Endothelial cell of hepatic sinusoid (primary cell): ENCODE data around the gene RANBP3.
"Not testable (repeated sequence)": the region's sequence is repeated elsewhere in the genome, so short reads cannot be mapped to it uniquely, and the experiment has no call there.

Experiments
- in situ Hi-C: cut with HindIII; loops from 2 replicates; pipeline ENCODE4 v1.10.0; 2017; ENCODE audit warnings: low sequenced_read_pairs

The RANBP3 gene

DNA sequence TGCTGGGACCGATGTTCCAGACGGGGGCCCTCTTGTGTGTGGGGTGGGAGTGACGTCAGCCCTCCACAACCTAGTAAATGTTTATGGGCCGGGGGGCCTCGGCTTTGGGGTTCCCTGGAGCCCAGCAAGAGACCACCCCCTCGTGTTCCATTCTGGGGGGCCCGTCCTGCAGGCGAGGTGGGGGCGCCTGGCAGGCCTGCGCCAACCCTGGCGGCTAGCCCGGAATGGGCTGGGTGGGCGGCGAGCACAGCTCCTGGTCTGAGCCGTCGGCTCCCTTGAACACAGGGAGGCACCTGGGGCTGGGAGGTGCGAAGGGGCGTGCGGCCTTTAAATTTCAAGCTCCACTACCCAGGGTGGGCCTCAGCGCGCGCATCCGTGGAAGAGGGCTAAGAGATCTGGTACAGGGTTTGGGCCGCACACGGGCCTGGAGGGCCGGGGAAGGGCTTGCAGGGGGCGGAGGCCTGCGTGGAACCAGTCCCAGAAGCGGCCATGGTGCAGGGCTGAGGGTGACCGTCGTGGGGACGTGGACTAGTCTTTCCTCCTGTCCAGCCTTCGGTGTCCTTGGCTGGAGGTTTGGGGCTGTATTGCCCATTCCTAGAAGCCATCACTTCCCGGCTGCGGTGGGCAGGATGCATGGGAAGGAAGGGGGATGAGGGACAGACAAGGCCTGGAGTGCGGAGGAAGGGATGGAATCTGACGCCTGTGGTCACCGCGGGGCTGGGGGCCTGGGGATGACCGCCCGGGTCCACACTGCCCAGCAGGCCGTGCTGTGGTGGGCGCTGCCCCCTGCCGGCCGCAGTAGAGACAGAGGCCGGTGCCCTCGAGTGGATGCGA, 85.8 kb downstream of the RANBP3 start:
- in situ Hi-C loops = no loop called here

DNA sequence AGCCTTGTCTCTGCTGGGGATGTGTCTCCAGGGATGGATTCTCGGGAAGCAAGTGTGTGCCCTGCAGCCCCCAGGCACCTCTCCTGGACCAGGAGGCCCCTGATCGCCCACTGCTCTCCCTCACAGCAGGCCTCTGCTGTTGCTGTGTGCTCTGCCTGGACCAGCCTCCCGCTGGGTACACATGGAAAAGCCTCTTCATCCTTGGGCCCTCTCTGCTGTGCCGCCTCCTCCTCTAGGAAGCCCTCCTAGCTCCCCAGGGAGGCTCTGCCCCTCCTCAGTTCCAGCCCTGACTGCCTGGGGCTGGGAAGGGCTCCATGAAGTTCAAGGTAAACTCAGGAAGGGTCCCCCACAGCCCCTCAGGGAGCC, 86.4 kb downstream of the RANBP3 start:
- in situ Hi-C loops = no loop called here

DNA sequence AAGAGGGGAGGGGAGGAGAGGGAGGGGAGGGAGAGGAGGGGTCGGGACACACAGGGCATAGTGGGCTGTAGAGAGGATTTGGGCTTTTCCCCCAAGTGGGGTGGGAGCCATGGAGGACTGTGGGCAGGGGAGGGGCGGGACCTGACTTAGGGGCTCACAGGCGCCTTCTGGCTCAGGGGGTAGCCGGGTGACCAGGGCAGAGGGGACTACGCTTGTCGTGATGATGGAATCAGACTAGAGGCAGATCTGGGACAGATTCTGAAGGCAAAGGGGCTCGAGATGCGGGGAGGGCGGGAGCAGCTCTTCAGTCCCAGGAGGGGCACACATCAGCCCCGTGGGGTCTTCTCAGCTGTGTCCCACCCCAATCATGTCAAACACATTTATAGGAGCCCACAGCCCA, 87.8 kb downstream of the RANBP3 start:
- in situ Hi-C loops = no loop called here

DNA sequence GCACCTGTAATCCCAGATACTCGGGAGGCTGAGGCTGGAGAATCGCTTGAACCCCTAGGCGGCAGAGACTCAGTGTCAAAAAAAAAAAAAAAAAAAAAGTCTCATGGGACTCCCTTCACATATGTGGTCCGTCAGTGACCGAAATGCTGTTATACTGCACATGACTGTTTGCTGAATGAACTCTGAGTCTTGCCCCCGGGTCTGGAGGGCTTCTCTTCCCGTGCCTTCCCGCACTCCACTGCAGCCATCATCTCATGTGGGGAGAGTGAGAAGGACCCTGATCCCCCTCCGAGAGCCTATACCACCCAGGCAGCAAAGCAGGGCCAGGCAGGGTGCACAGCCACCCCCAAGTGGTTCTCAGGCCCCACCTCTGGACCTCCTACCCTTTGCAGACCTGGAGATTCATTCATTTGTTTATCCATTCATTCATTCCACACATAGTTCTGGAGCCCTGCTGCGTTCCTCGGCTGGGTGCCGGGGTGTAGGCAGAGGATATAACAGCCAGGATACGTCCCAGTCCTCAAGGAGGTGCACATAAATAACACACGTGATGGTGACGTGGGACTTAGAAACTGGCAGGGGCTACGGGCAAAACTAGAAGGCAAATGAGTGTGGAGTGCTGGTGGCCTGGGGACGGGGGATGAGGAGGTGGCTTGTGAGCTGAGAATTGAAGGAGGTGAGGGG, 88.5 kb downstream of the RANBP3 start:
- in situ Hi-C loops = no loop called here

DNA sequence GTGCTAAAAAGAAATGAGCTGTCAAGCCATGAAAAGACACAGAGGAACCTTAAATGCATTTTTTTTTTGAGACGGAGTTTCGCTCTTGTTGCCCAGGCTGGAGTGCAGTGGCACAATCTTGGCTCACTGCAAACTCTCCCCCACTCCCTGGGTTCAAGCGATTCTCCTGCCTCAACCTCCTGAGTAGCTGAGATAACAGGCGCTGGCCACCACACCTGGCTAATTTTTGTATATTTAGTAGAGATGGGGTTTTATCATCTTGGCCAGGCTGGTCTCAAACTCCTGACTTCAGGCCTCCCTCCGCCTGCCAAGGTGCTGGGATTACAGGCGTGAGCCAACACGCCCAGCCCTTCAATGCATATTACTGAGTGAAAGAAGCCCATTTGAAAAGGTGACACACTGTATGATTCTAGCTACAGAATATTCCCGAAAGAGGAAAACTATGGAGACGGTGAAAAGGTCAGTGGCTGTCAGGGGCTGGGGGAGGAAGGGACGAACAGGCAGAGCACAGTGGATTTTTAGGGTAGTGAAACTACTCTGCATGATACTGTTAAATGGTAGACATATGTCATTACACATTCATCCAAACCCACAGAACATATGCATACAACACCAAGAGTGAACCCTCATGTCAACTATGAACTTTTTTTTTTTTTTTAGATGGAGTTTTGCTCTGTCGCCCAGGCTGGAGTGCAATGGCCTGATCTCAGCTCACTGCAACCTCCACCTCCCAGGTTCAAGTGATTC, 93.7 kb downstream of the RANBP3 start:
- in situ Hi-C loops = not testable (repeated sequence)

DNA sequence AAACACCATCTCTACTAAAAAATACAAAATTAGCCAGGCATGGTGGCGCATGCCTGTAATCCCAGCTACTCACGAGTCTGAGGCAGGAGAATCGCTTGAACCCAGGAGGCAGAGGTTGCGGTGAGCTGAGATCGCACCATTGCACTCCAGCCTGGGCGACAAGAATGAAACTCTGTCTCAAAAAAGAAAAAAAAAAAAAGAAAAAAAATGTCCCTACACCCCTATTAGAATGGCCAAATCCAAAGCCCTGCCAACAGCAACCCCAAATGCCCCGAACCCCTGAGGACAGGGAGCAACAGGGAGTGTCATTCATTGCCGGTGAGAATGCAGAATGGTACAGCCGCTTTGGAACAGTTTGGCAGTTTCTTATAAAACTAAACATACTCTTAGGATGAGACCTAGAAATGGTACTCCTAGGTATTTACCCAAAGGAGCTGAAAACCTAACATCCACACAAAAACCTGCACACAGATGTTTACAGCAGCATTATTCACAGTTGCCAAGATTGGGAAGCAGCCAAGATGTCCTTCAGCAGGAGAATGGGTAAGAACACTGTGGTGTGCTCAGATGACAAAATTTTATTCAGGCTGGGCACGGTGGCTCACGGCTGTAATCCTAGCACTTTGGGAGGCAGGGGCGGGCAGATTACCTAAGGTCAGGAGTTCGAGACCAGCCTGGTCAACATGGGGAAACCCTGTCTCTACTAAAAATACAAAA, 94.6 kb downstream of the RANBP3 start:
- in situ Hi-C loops = not testable (repeated sequence)

DNA sequence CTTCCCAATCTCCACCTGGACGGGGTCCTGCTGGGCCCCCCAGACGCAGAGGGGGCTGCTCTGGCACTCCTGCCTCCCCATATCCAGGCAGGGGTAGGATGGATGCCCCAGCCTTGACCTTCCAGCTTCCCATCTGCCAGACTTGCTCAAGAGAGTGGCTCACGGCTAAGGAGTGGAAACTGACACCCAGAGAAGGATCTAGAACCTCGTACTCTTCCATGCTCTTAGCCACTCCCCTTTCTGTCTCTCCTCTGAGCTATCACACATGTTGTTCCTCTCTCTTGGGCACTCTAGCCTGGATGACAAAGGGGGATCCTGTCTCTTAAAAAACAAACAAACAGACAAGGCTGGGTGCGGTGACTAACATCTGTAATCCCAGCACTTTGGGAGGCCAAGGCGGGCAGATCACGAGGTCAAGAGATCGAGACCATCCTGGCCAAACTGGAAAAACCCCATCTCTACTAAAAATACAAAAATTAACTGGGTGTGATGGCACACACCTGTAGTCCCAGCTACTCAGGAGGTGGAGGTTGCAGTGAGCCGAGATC, 95.4 kb downstream of the RANBP3 start:
- in situ Hi-C loops = no loop called here

DNA sequence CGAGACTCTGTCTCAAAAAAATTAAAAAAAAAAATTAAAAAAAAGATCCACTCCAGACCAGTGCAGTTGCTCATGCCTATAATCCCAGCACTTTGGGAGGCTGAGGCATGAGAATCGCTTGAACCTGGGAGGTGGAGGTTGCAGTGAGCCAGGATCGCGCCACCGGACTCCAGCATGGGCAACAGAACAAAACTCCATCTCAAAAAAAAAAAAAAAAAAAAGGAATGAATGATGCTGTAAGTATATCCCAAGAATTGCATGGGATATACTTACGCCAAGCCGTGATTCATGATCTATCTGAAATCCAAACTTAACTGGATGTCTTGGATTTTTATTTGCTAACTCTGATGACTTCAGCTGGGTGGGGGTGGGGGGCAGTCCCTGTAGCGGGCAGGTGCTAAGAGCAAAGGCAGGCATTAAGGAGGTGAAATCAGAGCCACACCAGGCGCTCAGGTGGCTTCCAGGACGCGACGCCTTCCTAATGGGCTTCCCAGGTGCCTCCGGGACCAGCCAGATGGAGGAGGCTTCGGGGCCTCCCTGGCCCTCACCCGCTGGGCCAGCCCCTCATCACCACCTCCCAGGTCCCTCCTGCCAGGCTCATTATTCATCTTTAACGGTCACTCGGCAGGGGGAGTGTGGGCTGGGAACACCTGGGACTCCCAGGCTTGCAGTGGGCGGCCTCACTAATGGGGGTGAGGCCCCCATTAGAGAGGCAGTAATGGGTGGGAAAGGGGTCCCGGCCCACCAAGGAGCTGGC, 96.2 kb downstream of the RANBP3 start:
- in situ Hi-C loops = no loop called here

DNA sequence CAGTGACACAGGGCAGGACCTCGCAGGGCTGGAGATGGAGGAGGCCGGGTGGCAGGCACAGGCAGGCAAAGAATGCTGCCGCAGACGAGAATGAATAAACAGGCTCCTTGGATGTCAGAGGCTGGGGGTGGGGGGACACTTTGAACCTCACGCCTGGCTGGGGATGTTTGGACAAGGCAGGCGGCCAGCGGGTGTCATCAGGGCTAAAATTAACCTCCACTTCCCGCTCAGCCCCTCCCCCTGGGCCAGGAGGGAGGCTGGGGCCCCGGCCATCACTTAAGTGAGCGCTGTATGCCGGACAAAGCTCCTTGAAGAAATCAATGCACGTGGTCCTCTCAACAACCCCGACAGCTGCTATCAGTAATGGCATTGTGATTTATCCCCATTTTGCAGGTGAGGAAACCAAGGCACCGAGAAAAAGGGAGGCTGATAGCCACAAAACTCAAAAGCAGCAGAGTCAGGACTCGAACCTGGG, 97.3 kb downstream of the RANBP3 start:
- in situ Hi-C loops = no loop called here

DNA sequence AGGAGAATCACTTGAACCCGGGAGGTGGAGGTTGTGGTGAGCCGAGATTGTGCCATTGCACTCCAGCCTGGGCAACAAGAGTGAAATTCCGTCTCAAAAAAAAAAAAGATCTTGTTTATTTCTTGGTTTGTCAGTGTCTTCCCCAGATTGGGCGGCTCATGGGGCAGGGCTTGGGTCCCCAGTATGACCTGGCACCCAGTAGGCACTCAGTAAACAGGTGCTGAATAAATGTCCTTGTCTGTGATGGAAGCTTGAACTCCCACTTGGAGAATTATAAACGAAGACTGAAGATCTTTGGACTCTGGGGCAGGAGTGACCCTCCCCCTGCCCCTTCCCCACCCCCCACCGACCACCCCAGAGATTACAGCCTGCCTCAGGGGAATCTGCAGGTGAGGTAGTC, 97.7 kb downstream of the RANBP3 start:
- in situ Hi-C loops = no loop called here

DNA sequence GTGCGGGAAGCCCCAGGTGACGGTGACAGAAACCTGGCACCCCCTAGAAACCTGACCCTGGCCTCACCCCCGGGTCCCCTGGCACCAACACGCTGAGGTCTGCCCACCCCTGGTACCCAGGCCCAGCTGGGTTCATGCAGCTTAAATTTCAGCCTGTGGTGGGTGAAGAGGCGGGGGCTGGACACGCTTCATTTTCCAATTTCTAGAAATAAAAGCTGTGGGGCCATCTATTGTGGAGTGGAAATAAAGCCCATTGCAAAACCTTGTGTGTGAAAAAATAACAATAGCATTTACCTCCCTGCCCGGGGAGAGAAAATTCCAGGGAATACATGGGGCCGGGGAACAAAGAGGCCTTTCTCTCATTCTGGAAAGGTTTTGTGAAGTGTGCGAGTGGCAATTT, 100.1 kb downstream of the RANBP3 start:
- in situ Hi-C loops = no loop called here

DNA sequence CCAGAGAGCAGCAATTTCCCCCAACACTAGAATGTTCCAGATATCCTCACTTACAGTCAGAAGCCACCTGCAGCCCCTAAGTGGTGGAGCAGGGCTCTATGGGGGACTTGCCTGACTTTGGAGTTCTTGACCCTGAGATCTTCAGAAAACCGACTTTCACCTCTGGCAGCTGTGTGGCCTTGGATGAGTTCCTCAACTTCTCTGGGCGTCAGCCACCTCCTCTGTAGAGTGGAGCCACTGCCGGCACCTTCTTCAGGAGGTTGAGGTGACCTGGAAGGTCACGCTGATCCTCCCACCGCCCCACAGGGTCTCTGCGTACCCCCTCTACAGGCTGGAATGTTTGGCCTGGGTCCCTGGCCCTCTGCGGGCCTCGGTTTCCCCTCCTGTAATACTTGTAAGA, 100.5 kb downstream of the RANBP3 start:
- in situ Hi-C loops = no loop called here

DNA sequence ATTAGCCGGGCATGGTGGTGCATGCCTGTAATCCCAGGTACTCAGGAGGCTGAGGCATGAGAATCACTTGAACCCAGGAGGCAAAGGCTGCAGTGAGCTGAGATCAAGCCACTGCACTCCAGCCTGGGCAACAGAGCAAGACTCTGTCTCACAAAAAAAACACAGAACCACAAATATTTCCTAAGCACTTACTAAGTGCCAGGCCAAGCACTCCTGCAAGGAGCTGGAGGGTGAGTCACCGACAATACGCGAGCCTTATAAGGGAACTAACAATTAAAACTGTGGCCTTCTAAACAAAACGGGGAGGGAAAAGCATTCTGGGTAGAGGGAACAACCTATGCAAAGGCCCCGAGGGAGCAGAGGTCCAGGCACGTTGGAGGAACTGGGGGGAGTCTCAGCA, 103.4 kb downstream of the RANBP3 start:
- in situ Hi-C loops = not testable (repeated sequence)

DNA sequence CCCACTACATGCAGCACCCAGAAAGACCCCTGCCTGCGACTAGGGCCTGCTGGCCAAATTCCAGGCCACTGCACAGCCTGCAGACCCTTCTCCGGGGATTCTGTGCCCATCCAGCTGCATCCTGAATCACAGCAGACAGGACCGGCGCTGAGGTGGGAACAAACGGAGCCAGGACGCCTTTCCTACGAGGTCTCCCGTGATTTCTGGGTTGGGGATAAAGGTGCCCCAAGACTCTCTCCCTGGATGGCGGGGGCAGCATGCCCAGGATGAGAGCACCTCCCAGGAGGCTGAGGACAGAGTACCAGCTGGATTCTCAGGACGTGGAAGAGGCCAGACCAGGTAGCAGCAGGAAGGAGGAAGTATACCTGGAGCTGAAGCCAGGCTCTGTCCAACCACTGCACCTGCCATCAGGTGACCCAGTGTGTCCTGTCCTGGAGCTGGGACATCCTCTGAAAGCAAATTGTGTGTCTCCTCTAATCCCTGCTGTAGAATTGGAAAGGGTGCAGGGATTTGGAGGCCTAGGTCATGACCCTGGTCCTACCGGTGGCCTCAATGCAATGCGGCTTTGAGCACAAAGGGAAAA, 104.2 kb downstream of the RANBP3 start:
- in situ Hi-C loops = no loop called here

DNA sequence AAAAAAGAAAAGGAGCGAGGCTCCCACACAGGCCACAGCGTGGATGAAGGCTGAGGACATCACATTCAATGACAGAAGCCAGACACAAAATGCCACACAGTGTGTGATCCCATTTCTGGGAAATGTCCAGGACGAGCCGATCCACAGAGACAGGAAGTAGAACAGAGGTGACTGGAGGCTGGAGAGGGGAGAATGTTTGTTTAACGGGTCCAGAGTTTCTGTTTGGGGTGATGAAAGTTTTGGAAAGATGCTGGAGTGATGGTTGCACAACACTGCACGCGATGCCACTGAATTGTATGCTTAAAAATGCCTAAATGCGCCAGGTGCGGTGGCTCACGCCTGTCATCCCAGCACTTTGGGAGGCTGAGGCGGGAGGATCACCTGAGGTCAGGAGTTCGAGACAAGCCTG, 107.0 kb downstream of the RANBP3 start:
- in situ Hi-C loops = no loop called here

DNA sequence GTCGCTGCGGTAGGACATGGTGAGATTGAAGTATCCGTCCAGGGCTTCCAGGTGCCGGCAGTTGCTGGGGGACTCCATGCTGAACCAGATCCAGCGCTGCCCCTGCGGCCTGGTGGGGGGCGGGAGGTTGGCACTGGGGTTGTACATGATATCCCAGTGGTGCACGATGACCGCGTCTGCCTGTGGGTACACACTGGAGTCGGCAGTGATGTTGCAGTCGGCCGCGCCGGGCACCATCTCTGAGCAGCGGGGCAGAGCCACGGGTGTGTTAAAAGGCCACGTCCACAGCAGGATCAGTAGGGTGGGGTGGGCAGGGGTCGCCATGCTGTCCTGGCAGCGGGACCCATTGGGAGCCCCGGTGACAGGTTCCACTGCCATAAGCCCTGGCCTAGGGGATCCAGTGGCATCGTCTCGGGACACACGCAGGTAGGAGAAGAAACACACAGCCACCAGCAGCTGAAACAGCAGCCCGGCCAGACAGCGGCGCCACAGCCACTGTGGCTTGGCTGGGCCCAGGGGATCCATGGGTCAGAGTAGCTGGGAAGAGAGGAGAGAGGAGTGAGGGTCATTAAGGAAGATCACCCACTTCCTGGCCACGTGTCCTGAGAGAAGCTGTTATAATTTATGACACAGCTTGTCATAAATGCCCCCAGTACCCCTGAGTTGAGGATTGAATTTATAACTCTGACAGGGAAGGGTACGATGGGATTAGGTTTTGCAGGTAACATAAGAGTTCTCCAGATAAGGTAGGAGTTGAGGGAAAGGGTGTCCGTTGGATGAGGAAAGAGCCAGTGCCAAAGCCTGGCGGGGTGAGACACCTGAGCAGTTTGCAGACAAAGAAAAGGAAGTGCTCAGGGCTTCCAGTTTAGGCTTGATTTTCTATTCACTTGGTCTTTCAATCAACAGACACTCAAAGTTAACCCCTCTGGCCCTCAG, 110.5 kb downstream of the RANBP3 start:
- in situ Hi-C loops = no loop called here
